Stimulated activated CD8-positive, alpha-beta memory T cell treated with anti-CD3 and anti-CD28 coated beads, Interleukin-12 subunit alpha, Interleukin-12 subunit beta, amount 100 ng/mL, for 4 hours (primary cell): ENCODE results near the gene DPP7.
"Not testable (repeated sequence)": the region's sequence is repeated elsewhere in the genome, so short reads cannot be mapped to it uniquely, and the experiment has no call there.

ENCODE experiments used
- DNase-seq: peaks from one replicate; pipeline ENCODE4 v3.0.0-alpha.2; 2020; ENCODE audit warnings: low read depth

The DPP7 gene

GRCh38 chr9:137069508-137070091 is 44.9 kb downstream of the DPP7 start:
- DNase-seq, result no peak

GRCh38 chr9:137068539-137069507 is 45.7 kb downstream of the DPP7 start:
- no peak for DNase-seq

GRCh38 chr9:137067860-137068538 is 46.5 kb downstream of the DPP7 start:
- DNase-seq, result peak; percentile 70

GRCh38 chr9:137066096-137066861 is 48.3 kb downstream of the DPP7 start:
- no peak for DNase-seq

GRCh38 chr9:137065336-137065967 is 49.1 kb downstream of the DPP7 start:
- no peak for DNase-seq

- no peak for DNase-seq
Measured at GRCh38 chr9:137064880-137065164, 49.7 kb downstream of the DPP7 start.

- peak; percentile 34 for DNase-seq
Measured at GRCh38 chr9:137064027-137064879, 50.3 kb downstream of the DPP7 start.

GRCh38 chr9:137063311-137064026 is 51.1 kb downstream of the DPP7 start:
- no peak for DNase-seq

- not testable (repeated sequence) for DNase-seq
Measured at GRCh38 chr9:137062798-137063197, 51.7 kb downstream of the DPP7 start.

GRCh38 chr9:137062384-137062783 is 52.1 kb downstream of the DPP7 start:
- no peak for DNase-seq
